Loucy (cell line): Measurements from ENCODE around the gene BTRC.

Experiments
- H2AFZ ChIP-seq: fragments of 200-600 bp; sonication (generic); 2 replicates; pipeline ENCODE4 v1.6.0; 2016; ENCODE audit warnings: antibody characterized with exemption, mild to moderate bottlenecking, low read length, moderate library complexity
- H3F3A ChIP-seq: fragments of 200-600 bp; 2 replicates; pipeline ENCODE4 v1.6.0; 2016; ENCODE audit warnings: antibody characterized with exemption, low read depth, mild to moderate bottlenecking
- H3K27me3 ChIP-seq: fragments of 200-600 bp; sonication (generic); 2 replicates; pipeline ENCODE4 v1.6.1; 2014; ENCODE audit warnings: low read length, mild to moderate bottlenecking; ENCODE audit not compliant: insufficient read depth, poor library complexity, severe bottlenecking
- H3K36me3 ChIP-seq: fragments of 200-600 bp; sonication (generic); 2 replicates; pipeline ENCODE4 v1.6.1; 2016; ENCODE audit warnings: low read length; ENCODE audit not compliant: insufficient read depth
- H3K4me1 ChIP-seq: fragments of 200-600 bp; sonication (generic); 2 replicates; pipeline ENCODE4 v1.5.1; 2014; ENCODE audit warnings: low read length, mild to moderate bottlenecking; ENCODE audit not compliant: insufficient read depth, poor library complexity, severe bottlenecking
- H3K4me2 ChIP-seq: fragments of 200-600 bp; sonication (generic); 2 replicates; pipeline ENCODE4 v1.6.0; 2014; ENCODE audit warnings: antibody characterized with exemption, low read length, low read depth, mild to moderate bottlenecking; ENCODE audit not compliant: poor library complexity, severe bottlenecking
- H3K4me3 ChIP-seq: fragments of 200-600 bp; sonication (generic); 2 replicates; pipeline ENCODE4 v1.5.1; 2014; ENCODE audit warnings: low read length, mild to moderate bottlenecking, mixed read lengths; ENCODE audit not compliant: poor library complexity, severe bottlenecking
- H3K79me2 ChIP-seq: fragments of 200-600 bp; sonication (generic); 2 replicates; pipeline ENCODE4 v1.6.1; 2014; ENCODE audit warnings: low read length; ENCODE audit not compliant: insufficient read depth
- H3K9ac ChIP-seq: fragments of 200-600 bp; sonication (generic); 2 replicates; pipeline ENCODE4 v1.6.0; 2014; ENCODE audit warnings: mild to moderate bottlenecking, low read depth, low read length, moderate library complexity; ENCODE audit not compliant: poor library complexity, severe bottlenecking
- H3K9me2 ChIP-seq: fragments of 200-600 bp; sonication (generic); replicated peaks from 2 replicates; pipeline ENCODE4 v1.6.1; 2016; ENCODE audit warnings: low read depth, low read length, mixed read lengths
- H3K9me3 ChIP-seq: fragments of 200-600 bp; sonication (generic); 2 replicates; pipeline ENCODE4 v1.6.1; 2014; ENCODE audit warnings: mild to moderate bottlenecking, antibody characterized with exemption, low read length, low read depth; ENCODE audit not compliant: insufficient read depth
- H4K20me1 ChIP-seq: fragments of 200-600 bp; sonication (generic); 2 replicates; pipeline ENCODE4 v1.6.0; 2014; ENCODE audit warnings: antibody characterized with exemption, low read length, mild to moderate bottlenecking; ENCODE audit not compliant: insufficient read depth, poor library complexity, severe bottlenecking
- CTCF ChIP-seq: fragments of 200-600 bp; sonication (generic); conservative IDR thresholded peaks from 2 replicates; pipeline ENCODE4 v1.5.1; 2014; ENCODE audit warnings: mild to moderate bottlenecking, antibody characterized with exemption, low read length
- EZH2phosphoT487 ChIP-seq: fragments of 200-600 bp; IDR thresholded peaks from 2 replicates; pipeline ENCODE4 v1.6.1; 2018; ENCODE audit warnings: antibody characterized with exemption, mild to moderate bottlenecking, moderate library complexity, borderline replicate concordance

The BTRC gene

DNA sequence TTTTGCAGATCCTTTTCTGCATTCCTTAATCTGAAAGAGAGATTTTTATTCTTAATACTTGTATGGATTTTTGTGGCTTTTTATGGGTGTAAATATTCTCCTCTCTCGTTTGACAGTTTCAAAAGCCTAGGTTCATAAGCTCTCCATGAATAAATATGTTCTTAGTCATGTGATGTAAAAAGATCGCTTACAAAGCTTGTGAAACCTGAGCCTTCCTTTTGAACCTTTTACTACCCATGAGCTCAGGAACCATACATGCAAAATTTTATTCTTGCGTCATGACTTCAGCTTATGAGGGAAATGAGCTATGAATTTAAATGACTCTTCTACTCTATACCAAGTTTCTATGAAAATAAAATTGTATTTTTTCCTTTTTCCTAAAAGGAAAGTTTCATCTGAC lies 135.4 kb downstream of the BTRC start:
- H3K9ac ChIP-seq: no peak overlapping the region
- H3K9me2 ChIP-seq: no peaks in the 10 kb centered on the region
- no peaks in the 10 kb centered on the region for H3F3A ChIP-seq
- no peaks in the 10 kb centered on the region for H3K27me3 ChIP-seq
- H3K4me1 ChIP-seq: peaks cover 16% of the 10 kb centered on the region
- no peak overlapping the region for H3K4me3 ChIP-seq
- H3K9me3 ChIP-seq: no peaks in the 10 kb centered on the region
- no peak overlapping the region for H2AFZ ChIP-seq
- TF ChIP-seq EZH2phosphoT487 (no peak), CTCF (no peak)
- H3K4me2 ChIP-seq: no peak overlapping the region
- no peaks in the 10 kb centered on the region for H4K20me1 ChIP-seq
- H3K36me3 ChIP-seq: no peaks in the 10 kb centered on the region
- H3K79me2 ChIP-seq: no peaks in the 10 kb centered on the region

- Histone ChIP-seq H3K36me3 (no peaks in the 10 kb centered on the region), H3K4me3 (no peak overlapping the region), H3K4me2 (no peak overlapping the region), H3K9me2 (no peaks in the 10 kb centered on the region), H2AFZ (no peak overlapping the region), H3K27me3 (no peaks in the 10 kb centered on the region), H3K9me3 (no peaks in the 10 kb centered on the region), H3K79me2 (no peaks in the 10 kb centered on the region), H3K4me1 (peaks cover 16% of the 10 kb centered on the region), H3F3A (no peaks in the 10 kb centered on the region), H3K9ac (no peak overlapping the region), H4K20me1 (no peaks in the 10 kb centered on the region)
- TF ChIP-seq CTCF: no peak
- TF ChIP-seq EZH2phosphoT487: no peak
Measured at GRCh38 chr10:101490026-101490425, 136.1 kb downstream of the BTRC start.

DNA sequence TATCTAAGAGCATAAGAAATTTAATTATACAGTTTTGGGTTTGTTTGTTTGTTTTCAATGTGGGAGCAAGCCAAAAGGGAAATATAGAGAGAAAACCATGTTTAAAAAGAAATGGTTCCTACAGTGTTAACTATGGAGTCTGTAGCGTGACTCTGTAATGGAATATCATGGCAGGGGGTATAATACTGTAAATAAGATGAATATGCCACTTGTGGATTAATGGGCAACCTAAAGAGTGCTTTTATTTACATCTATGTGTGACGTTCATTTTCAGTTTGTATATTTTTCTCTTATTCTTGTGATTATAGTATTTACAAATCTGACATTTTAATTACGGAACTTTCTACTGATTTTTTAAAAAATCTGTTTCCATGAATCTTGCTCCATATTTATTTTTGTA lies 138.2 kb downstream of the BTRC start:
- Histone ChIP-seq H3F3A (no peaks in the 10 kb centered on the region), H3K9me3 (no peaks in the 10 kb centered on the region), H3K36me3 (no peaks in the 10 kb centered on the region), H2AFZ (no peak overlapping the region), H3K79me2 (no peaks in the 10 kb centered on the region), H3K4me2 (no peak overlapping the region), H3K9me2 (no peaks in the 10 kb centered on the region), H3K27me3 (no peaks in the 10 kb centered on the region), H3K4me1 (peaks cover 16% of the 10 kb centered on the region), H3K9ac (no peak overlapping the region), H3K4me3 (no peak overlapping the region), H4K20me1 (no peaks in the 10 kb centered on the region)
- TF ChIP-seq EZH2phosphoT487 (no peak), CTCF (no peak)
